C4-2B (cell line): ENCODE data around the gene SVIP.

Source experiments
- H3K27ac ChIP-seq: fragments of 450-650 bp; 2 replicates; pipeline ENCODE4 v1.5.1; 2017
- ZFX ChIP-seq: fragments of 450-650 bp; IDR thresholded peaks from 2 replicates; pipeline ENCODE4 v1.6.1; 2017
- TF ChIP-seq, protein P1 (sequence below): fragments of 450-650 bp; conservative IDR thresholded peaks from 2 replicates; pipeline ENCODE4 v1.5.1; 2017; ENCODE audit warnings: mild to moderate bottlenecking

The SVIP gene

GRCh38 chr11:22808571-22809197 is 20.9 kb downstream of the SVIP start:
- TF ChIP-seq, protein P1, sequence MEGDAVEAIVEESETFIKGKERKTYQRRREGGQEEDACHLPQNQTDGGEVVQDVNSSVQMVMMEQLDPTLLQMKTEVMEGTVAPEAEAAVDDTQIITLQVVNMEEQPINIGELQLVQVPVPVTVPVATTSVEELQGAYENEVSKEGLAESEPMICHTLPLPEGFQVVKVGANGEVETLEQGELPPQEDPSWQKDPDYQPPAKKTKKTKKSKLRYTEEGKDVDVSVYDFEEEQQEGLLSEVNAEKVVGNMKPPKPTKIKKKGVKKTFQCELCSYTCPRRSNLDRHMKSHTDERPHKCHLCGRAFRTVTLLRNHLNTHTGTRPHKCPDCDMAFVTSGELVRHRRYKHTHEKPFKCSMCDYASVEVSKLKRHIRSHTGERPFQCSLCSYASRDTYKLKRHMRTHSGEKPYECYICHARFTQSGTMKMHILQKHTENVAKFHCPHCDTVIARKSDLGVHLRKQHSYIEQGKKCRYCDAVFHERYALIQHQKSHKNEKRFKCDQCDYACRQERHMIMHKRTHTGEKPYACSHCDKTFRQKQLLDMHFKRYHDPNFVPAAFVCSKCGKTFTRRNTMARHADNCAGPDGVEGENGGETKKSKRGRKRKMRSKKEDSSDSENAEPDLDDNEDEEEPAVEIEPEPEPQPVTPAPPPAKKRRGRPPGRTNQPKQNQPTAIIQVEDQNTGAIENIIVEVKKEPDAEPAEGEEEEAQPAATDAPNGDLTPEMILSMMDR: no peak
- TF ChIP-seq ZFX: no peak
- H3K27ac ChIP-seq: no peak overlapping the region

DNA sequence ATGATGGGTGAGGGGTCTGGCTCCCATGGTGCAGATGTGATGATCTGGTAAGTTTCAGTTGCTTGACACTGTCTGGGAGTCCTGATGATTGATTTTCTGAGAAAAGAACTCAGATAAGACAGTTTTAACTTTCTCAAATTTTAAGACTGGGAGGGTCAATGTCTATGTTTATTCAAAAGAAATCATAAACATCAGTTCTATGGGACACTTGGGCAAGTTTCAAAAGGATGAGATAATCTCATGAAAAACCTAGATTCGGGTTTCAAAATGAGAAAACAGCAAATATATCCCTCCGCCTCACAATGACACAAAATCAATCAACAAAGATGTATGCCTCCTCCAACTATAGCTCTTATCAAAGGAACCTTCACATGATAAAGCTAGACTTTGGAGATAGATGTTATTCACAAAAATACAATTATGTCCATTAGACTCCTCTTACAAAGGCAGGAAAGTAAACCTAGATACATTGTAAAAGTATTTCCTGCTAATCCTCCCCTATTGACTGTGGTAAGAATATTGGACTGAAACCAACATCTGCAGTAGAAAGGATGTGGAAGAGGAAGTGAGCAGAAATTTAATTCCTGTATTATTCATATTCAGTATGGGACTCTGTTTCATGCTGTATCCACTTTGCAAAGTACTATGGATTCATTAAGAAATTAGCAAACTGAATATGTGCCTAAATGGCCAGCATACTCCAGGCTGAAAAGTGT is 21.6 kb downstream of the SVIP start:
- H3K27ac ChIP-seq: no peak overlapping the region
- TF ChIP-seq ZFX: no peak
- TF ChIP-seq, protein P1: no peak

DNA sequence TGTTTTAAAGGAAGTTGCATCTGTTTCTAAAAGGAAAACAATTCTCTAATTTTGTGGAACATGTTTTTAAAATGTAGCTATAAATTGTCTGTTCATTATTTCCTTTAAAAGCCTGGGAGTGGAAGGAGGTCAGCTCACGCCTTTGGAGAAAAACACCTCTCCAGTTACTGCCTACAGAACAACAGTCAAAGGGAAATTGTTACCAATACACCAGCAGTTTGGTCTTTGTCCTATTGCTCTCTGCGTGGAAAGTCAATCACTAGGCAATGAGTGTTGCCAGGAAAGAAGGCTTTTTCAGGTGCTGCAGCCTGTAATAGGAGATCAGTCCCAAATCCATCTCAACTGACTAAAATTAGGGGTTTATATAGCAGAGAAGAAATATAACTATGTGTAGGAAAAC is 22.2 kb downstream of the SVIP start:
- TF ChIP-seq, protein P1: no peak
- TF ChIP-seq ZFX: no peak
- H3K27ac ChIP-seq: no peak overlapping the region

DNA sequence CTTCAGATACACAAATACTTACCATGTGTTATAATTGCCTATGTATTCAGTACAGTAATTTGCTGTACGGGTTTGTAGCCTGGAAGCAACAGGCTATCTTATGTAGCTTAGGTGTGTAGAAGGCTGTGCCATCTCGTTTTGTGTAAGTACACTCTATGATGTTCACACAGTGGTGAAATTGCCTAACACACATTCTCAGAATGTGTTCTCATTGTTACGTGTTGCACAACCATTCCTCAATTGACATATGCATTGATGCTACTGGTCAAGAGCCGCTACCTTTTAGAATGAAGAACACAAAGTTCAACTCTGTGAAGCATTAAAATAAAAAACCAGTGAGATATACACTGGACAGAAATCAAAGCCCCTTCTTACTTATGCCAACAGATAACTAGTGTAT is 26.7 kb downstream of the SVIP start:
- no peak overlapping the region for H3K27ac ChIP-seq
- TF ChIP-seq, protein P1: no peak
- no peak for TF ChIP-seq ZFX

- no peak overlapping the region for H3K27ac ChIP-seq
- TF ChIP-seq, protein P1: no peak
- no peak for TF ChIP-seq ZFX
Measured at GRCh38 chr11:22800482-22800881, 29.1 kb downstream of the SVIP start.

GRCh38 chr11:22798901-22799300 is 30.7 kb downstream of the SVIP start:
- no peak for TF ChIP-seq ZFX
- TF ChIP-seq, protein P1: no peak

GRCh38 chr11:22797047-22797446 is 32.6 kb downstream of the SVIP start:
- TF ChIP-seq, protein P1: no peak
- no peak for TF ChIP-seq ZFX
- H3K27ac ChIP-seq: no peak overlapping the region

More at GRCh38 chr11:22798901-22799300, 30.7 kb downstream of the SVIP start:
- H3K27ac ChIP-seq: no peak overlapping the region
